Activated naive CD4-positive, alpha-beta T cell treated with Interleukin-2 at 50 U/mL for 16 hours (primary cell): ENCODE results near the gene KRTDAP.
A peak's percentile ranks its signal among the peaks of the same experiment; 100 is the strongest.

ENCODE experiments used
- DNase-seq: peaks from one replicate; pipeline ENCODE4 v3.0.0-alpha.2; 2020

KRTDAP gene

GRCh38 chr19:35449359-35450043 lies 40.8 kb downstream of the KRTDAP start:
- DNase-seq: no peak

DNA sequence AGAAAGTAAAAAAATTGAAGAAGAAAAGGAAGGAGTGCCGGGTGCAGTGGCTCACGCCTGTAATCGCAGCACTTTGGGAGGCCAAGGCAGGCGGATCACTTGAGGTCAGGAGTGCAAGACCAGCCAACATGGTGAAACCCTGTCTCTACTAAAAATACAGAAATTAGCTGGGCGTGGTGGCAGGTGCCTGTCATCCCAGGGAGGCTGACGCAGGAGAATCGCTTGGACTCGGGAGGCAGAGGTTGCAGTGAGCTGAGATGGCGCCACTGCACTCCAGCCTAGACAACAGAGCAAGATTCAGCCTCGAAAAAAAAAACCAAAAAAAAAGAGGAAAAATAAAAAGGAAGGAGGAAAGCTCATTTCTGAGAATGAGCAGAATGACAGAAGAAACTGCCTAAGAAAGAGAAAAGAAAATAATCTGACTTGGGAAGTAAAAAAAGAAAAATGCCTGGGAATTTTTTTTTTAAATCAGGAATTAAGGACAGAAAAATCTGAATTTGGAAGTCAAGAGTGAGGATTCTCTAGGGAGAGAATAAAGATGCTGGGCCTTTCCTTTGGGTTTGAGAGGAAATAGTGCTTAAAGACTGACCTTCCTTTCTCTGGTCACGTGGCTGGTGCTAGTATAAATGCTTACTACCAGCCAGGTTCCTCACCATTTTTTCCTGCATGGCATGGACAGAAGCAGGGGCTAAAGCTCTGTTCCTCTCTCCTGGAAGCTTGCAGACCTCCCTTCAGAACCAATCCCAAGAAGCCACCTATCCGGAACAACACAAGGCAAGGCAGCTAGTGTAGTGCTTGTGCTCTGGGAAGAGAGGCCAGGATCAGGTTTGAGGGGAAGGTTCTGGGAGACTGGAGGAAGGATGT lies 42.4 kb downstream of the KRTDAP start, which contains the start of gene FFAR2:
Gene FFAR2 (plus strand): TSS at position 652 of the 864 bp plus-strand sequence. CDS start 1,458 bp downstream, outside the sequence.
- no peak for DNase-seq

DNA sequence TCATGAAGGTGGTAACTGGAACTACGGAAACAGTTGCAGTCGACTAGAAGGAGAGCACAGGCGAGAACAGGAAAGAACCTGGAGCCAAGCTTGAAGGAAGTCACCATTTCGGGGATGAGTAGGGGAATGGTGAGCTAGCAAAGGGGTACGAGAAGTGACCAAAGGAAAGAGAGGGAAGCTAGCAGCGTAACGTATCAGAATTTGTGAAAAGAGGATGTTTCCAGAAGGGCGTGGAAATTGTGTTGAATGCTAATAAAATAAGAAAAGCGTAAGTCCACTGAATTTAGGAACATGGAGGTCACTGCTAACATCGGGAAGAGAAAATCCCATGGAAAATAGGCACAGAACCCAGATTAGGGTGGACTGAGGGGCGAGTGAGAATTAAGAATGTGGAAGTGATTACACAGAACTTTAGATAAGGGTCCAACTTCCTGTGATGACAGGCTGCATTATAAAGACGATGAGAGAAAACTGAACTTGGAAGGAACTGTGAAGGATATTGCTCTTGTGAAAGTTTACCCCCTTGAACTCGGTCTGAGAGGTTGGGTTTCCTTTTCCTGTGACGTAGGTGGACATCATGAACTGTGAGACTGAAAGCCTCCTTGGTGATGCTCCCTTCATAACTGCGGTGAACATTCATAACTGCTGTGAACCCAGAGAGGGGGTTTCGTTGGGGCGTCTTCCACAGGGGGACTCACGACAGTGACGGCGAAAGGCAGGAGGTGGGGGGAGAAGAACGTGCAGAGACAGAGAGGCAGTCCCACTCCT lies 44.3 kb downstream of the KRTDAP start:
- peak; percentile 20 for DNase-seq

GRCh38 chr19:35444735-35445134 lies 45.5 kb downstream of the KRTDAP start:
- no peak for DNase-seq

GRCh38 chr19:35442091-35442490 lies 48.2 kb downstream of the KRTDAP start:
- DNase-seq: no peak

DNA sequence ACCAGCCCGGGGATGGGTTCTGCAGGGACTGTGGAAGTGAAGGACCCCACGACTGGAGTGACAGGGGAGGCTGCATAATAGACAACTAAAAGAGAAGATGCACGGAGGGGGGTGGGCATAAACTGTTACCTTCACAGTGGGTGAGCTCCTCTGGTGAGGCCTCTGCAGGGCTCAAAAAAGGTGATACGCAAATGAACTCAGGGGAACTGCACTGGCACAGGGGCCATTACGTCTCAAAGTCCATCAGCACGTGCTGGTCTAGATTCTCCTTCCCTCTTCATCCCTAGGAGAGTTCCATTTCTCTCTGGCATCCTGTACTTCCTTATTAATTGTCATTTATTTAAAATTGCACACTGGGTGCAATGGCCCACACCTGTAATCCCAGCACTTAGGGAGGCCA lies 50.3 kb downstream of the KRTDAP start:
- no peak for DNase-seq

DNA sequence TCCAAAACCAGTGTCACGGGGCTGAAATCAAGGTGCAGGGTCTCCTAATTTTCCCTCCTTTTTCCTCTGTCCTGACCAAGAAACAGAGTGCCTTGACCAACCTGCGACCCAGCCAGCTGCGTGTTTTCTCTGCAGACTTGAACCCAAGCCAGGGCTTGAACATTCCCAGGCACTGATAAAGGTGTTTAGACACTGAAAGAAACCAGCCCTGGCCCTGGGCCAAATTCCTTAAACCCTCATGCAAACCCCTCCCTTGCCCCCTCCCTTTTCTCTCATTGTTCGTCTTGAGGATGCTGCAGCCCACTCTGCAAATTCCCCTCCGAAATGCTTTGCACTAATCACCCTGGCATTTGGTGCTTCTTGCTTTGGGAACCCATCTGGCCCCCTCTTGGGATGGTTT lies 51.7 kb downstream of the KRTDAP start:
- DNase-seq: no peak

GRCh38 chr19:35438096-35438495 lies 52.2 kb downstream of the KRTDAP start:
- DNase-seq: no peak

GRCh38 chr19:35437406-35437951 lies 52.8 kb downstream of the KRTDAP start:
- DNase-seq: no peak
